Right lobe of liver (tissue), 6 donors: ENCODE measurements around the gene SEBOX. TPM values are rescaled to one million over a fixed set of nuclear protein-coding genes. Genes with fewer than 3 reads are reported as not detected.
A peak's percentile ranks its signal among the peaks of the same experiment; 100 is the strongest.

Source experiments
- ATAC-seq, 4 donors: fragments of 200-7000 bp; cut with Tn5 transposase; one replicate each; pipeline ENCODE4 v1.9.1; 2020; ENCODE audit warnings: mild to moderate bottlenecking in 4 of 4, moderate library complexity in 4 of 4
- DNase-seq, 3 donors: peaks; one replicate each; pipeline ENCODE4 v3.0.0-alpha.2; 2020
- H3K27ac ChIP-seq, 3 donors: fragments of 200-600 bp; one replicate each; pipeline ENCODE4 v1.8.0; 2022
- H3K27me3 ChIP-seq, 2 donors: fragments of 200-600 bp; one replicate each; pipeline ENCODE4 v1.8.0; 2022
- H3K36me3 ChIP-seq, 4 donors: fragments of 200-600 bp; sonication (generic) in 1 of 4; one replicate each; pipeline versions ENCODE4 v1.5.1 to v1.8.0; 2017 to 2022; ENCODE audit warnings: control low read depth in 1 of 4
- H3K4me1 ChIP-seq, 4 donors: fragments of 200-600 bp; sonication (generic) in 1 of 4; one replicate each; pipeline versions ENCODE4 v1.5.1 to v1.8.0; 2017 to 2022; ENCODE audit warnings: control low read depth in 1 of 4
- H3K4me3 ChIP-seq, 3 donors: fragments of 200-600 bp; one replicate each; pipeline ENCODE4 v1.8.0; 2022
- H3K9me3 ChIP-seq, 4 donors: fragments of 200-600 bp; sonication (generic) in 1 of 4; one replicate each; pipeline versions ENCODE4 v1.5.1 to v1.8.0; 2017 to 2022; ENCODE audit warnings: control low read depth in 1 of 4
- POLR2A ChIP-seq: fragments of 450-650 bp; IDR thresholded peaks from one replicate; pipeline ENCODE4 v1.6.1; 2017; ENCODE audit warnings: antibody characterized with exemption, mild to moderate bottlenecking
- WGBS: methylation state at CpG from one replicate; pipeline ENCODE4 v1.1.6; 2018; ENCODE audit warnings: low coverage, low lambda C conversion rate; ENCODE audit not compliant: insufficient coverage; ENCODE audit errors: missing lambda C conversion rate; 5-methylcytosine and 5-hydroxymethylcytosine counted together
- intact Hi-C, 2 donors: fragments of 100-400 bp; cut with DNase I; formaldehyde crosslinking; loops; one replicate each; pipeline versions ENCODE4 v1.11.2 to v1.14.1; 2022
- total RNA-seq, 6 experiments: library from RNA; depleted of rRNA in 2 of 6; stranded (reverse); fragments of >200 nt in 2 of 6; fragmentation: NEBNext Ultra II Directional in 3 of 6; extraction: Animal tissue kit (Norgen Biotek cat#: 25700) in 3 of 6; gene quantifications; one replicate each; pipeline versions ENCODE4 v1.1.0 to v1.2.4, GENCODE V29; 2016 to 2023
- TF ChIP-seq, protein P1 (sequence below), 4 donors: fragments of 200-600 bp in 3 of 4; fragments of 450-650 bp in 1 of 4; IDR thresholded peaks; one replicate each; pipeline versions ENCODE4 v1.5.1 to v1.8.0; 2016 to 2022; ENCODE audit warnings: antibody characterized with exemption in 4 of 4, mild to moderate bottlenecking in 2 of 4
- donor health status: DM: no; HTN: yes; CAD: no.
- donor health status: DM: no; HTN: no; CAD: no.
- donor health status: DM: no; HTN: no; CAD: no.
- donor health status: DM: no; HTN: yes; CAD: no.
- donor health status: DM: no; HTN: yes; CAD: no.

Gene SEBOX
- total RNA-seq, 6 experiments from 2014 or later = not detected

DNA sequence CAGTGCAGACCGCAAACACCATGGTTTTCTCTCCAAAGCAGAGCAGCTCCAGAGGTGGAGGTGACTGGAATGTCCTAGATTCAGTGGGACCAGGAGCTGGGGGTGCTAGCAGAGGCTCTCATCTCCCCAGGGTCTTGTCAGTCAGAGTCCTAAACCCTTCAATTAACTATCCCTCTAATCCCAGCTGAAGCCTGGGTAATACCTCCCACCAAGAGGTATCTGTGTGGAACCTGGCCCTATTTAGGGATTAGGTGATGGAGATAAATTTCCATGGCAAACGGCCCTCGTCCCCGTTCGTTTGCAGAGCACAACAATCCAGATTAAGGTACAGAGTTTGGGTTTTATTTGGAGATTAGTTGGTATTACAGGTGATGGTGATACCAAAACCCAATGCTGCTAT, 1.8 kb downstream of the SEBOX start:
- TF ChIP-seq POLR2A = no peak
- TF ChIP-seq, protein P1, sequence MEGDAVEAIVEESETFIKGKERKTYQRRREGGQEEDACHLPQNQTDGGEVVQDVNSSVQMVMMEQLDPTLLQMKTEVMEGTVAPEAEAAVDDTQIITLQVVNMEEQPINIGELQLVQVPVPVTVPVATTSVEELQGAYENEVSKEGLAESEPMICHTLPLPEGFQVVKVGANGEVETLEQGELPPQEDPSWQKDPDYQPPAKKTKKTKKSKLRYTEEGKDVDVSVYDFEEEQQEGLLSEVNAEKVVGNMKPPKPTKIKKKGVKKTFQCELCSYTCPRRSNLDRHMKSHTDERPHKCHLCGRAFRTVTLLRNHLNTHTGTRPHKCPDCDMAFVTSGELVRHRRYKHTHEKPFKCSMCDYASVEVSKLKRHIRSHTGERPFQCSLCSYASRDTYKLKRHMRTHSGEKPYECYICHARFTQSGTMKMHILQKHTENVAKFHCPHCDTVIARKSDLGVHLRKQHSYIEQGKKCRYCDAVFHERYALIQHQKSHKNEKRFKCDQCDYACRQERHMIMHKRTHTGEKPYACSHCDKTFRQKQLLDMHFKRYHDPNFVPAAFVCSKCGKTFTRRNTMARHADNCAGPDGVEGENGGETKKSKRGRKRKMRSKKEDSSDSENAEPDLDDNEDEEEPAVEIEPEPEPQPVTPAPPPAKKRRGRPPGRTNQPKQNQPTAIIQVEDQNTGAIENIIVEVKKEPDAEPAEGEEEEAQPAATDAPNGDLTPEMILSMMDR (IDR thresholded peaks at IDR 0.05) = no peak
- peaks cover 0 to 49% (median 21%) of the 10 kb centered on the region in 4 donors for H3K36me3 ChIP-seq

DNA sequence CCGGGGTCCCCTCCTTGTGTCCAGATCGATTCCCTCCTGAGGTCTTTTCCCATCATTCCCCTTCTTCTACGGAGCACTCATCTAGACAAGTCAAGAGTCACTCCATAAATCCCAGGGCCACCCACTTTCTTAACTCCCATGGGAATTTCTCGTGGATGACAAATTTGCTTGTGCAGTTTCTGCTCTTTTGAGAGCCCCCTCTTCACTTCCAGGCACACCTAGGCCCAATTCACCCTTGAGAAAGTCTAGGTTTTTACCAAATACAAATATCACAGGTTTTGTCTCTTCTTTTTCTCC, 7.2 kb downstream of the SEBOX start:
- Histone ChIP-seq H3K9me3 (no peaks in the 10 kb centered on the region), H3K27ac (peak overlapping the region; percentile 45 to 89 (median 84)), H3K4me3 (peak overlapping the region; percentile 81 to 98 (median 90)), H3K36me3 (peaks cover 0 to 61% (median 24%) of the 10 kb centered on the region in 4 donors), H3K4me1 (peaks cover 0 to 19% (median 8%) of the 10 kb centered on the region in 4 donors), H3K27me3 (no peaks in the 10 kb centered on the region)
- TF ChIP-seq, protein P1 (IDR thresholded peaks at IDR 0.05) = no peak
- TF ChIP-seq POLR2A = no peak
- 2% methylated on average over 4 of the region's 4 CpGs for WGBS
- DNase-seq (no peak), ATAC-seq (no peak)
- intact Hi-C loops = no loop called here

More for the DNA sequence above, 1.8 kb downstream of the SEBOX start:
- intact Hi-C loops = no loop called here
- Histone ChIP-seq H3K27me3 (no peaks in the 10 kb centered on the region), H3K4me3 (no peak overlapping the region), H3K4me1 (peaks cover 0 to 21% (median 3%) of the 10 kb centered on the region in 4 donors), H3K9me3 (no peaks in the 10 kb centered on the region), H3K27ac (no peak overlapping the region)
- WGBS = no CpG with 5 or more reads among the region's 5 CpGs
- ATAC-seq = no peak
- DNase-seq = no peak

DNA sequence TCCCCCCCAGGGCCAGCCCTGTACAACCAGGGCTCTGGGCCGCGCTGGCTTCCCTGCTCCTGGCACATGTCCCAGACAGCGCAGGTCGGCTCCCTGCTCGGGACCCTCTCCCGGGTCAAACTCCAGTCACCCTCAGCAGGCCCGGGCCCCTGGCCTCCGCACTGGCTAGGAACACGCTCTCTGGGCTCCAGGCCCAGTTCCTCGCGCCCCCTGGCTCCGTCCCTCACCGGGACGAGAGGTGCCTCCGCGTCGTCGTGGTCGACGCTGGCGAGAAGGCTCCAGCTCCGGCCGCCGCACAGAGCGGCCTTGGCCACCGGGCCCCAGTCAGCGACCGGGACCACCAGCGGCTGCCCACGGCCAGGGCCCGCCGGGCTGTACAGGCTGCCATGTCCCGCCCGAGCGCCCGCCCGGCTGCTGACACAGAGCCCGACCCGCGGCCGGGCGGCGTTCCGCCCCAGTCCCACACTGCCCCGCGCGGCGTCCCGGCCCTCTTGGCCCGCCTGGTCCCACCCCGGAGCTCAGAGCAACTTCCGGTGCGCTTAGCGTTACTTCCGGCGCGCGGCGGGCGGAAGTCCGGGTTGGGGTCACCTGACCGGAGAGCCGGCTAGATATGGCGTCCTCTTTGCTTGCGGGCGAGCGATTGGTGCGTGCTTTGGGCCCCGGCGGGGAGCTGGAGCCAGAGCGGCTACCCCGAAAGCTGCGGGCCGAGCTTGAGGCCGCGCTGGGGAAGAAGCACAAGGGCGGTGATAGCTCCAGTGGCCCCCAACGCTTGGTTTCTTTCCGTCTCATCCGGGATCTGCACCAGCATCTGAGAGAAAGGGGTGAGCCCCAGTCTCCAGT, 7.7 kb downstream of the SEBOX start, which contains the start of gene POLDIP2:
POLDIP2 (minus strand) TSS at position 467 of the 840 bp plus-strand sequence; CDS start at position 388, 79 bp downstream.
- H3K27ac ChIP-seq = peak within 1 kb of the TSS; percentile 84 to 89 (median 86)
- no peaks in the 10 kb centered on the region for H3K9me3 ChIP-seq
- intact Hi-C loops = no loop called here
- TF ChIP-seq POLR2A = peak; percentile 97
- TF ChIP-seq, protein P1 (IDR thresholded peaks at IDR 0.05) = no peak
- no peaks in the 10 kb centered on the region for H3K27me3 ChIP-seq
- peaks cover 0 to 19% (median 8%) of the 10 kb centered on the region in 4 donors for H3K4me1 ChIP-seq
- peaks cover 0 to 62% (median 27%) of the 10 kb centered on the region in 4 donors for H3K36me3 ChIP-seq
- DNase-seq = peak; percentile 96 to 97 (median 97)
- 0% methylated on average over 6 of the region's 80 CpGs for WGBS
- H3K4me3 ChIP-seq = peak within 1 kb of the TSS; percentile 81 to 98 (median 90)
- peak; percentile 96 to 99 (median 98) for ATAC-seq

DNA sequence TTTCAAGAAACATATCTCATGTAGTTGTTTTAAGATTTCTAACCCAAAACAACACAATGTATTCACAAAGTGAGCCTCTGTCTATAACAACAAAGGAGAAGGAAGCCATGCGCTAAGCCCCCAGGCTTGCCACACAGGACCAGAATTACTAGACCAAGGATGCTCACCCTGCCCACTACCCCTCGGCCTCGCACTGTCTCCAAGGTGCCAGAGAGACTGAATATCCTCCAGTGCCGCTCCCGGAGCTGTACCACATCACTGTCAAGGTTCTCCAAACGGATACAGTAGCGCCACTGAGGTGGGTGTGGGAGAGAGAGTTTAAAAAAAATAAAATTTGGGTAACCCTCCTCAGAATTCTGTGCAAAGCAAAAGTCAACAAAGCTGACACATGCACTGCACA, 14.7 kb downstream of the SEBOX start:
- Histone ChIP-seq H3K4me1 (peaks cover 3 to 39% (median 23%) of the 10 kb centered on the region in 4 donors), H3K4me3 (no peak overlapping the region), H3K27ac (no peak overlapping the region), H3K9me3 (no peaks in the 10 kb centered on the region), H3K36me3 (peaks cover 0 to 76% (median 37%) of the 10 kb centered on the region in 4 donors), H3K27me3 (no peaks in the 10 kb centered on the region)
- WGBS = no CpG with 5 or more reads among the region's 7 CpGs
- intact Hi-C loops = no loop called here
- DNase-seq = no peak
- no peak for ATAC-seq
- TF ChIP-seq, protein P1 (IDR thresholded peaks at IDR 0.05) = no peak
- no peak for TF ChIP-seq POLR2A
